HEK293 (cell line): ENCODE data around the gene FZR1.

Experiments
- CTCF ChIA-PET: fragments of 350-600 bp; formaldehyde crosslinking; extraction: SDS; loops from one replicate; lab custom pipeline; 2021; ENCODE audit warnings: antibody characterized with exemption; lab: Yijun Ruan, JAX
- POLR2A ChIA-PET: fragments of 300-600 bp; formaldehyde crosslinking; extraction: SDS; loops from one replicate; lab custom pipeline; 2020; ENCODE audit warnings: antibody characterized with exemption, inconsistent platforms; lab: Yijun Ruan, JAX
- H3K27ac ChIP-seq: fragments of 200-500 bp; sonication (Bioruptor generic); 2 replicates; pipeline ENCODE4 v1.5.1; 2014; ENCODE audit warnings: low read depth, low read length, control low read depth, inconsistent platforms; ENCODE audit errors: extremely low read depth
- H3K36me3 ChIP-seq, 2 experiments: fragments of 200-500 bp in 1 of 2; sonication (Bioruptor generic) in 1 of 2; 1 replicate in 1 of 2; 2 replicates in 1 of 2; pipeline ENCODE4 v1.5.1; 2014 to 2017; ENCODE audit warnings: inconsistent platforms in 2 of 2, low read length in 2 of 2; ENCODE audit not compliant: control insufficient read depth in 2 of 2, insufficient read depth in 1 of 2
- H3K4me1 ChIP-seq: fragments of 200-500 bp; sonication (Bioruptor generic); 2 replicates; pipeline ENCODE4 v1.5.1; 2014; ENCODE audit warnings: mild to moderate bottlenecking, low read length, inconsistent platforms; ENCODE audit not compliant: control insufficient read depth, insufficient read depth
- H3K4me3 ChIP-seq: 2 replicates; pipeline ENCODE4 v1.5.1; 2011; ENCODE audit warnings: low read depth, mild to moderate bottlenecking, control low read depth, low read length, moderate library complexity
- H3K9me3 ChIP-seq: fragments of 200-500 bp; sonication (Bioruptor generic); 2 replicates; pipeline ENCODE4 v1.5.1; 2014; ENCODE audit warnings: low read depth, low read length, inconsistent platforms; ENCODE audit not compliant: control insufficient read depth, insufficient read depth
- EGR2 ChIP-seq: fragments of 450-650 bp; formaldehyde crosslinking; IDR thresholded peaks from 2 replicates; pipeline ENCODE4 v1.5.1; 2016; ENCODE audit warnings: low read depth, missing biosample characterization, missing genetic modification characterization
- GFI1B ChIP-seq: fragments of 450-650 bp; formaldehyde crosslinking; IDR thresholded peaks from 2 replicates; pipeline ENCODE4 v1.5.1; 2016; ENCODE audit warnings: missing biosample characterization, missing genetic modification characterization
- HIC1 ChIP-seq: fragments of 450-650 bp; formaldehyde crosslinking; IDR thresholded peaks from 2 replicates; pipeline ENCODE4 v1.5.1; 2016; ENCODE audit warnings: missing biosample characterization, missing genetic modification characterization
- KLF10 ChIP-seq: fragments of 450-650 bp; IDR thresholded peaks from 2 replicates; pipeline ENCODE4 v1.5.1; 2018; ENCODE audit warnings: missing biosample characterization, mild to moderate bottlenecking, missing genetic modification characterization
- MYNN ChIP-seq: fragments of 450-650 bp; formaldehyde crosslinking; IDR thresholded peaks from 2 replicates; pipeline ENCODE4 v1.5.1; 2016; ENCODE audit warnings: missing biosample characterization, missing genetic modification characterization, borderline replicate concordance
- SP3 ChIP-seq: fragments of 450-650 bp; formaldehyde crosslinking; IDR thresholded peaks from 2 replicates; pipeline ENCODE4 v1.5.1; 2016; ENCODE audit warnings: missing biosample characterization, missing genetic modification characterization
- SP7 ChIP-seq: fragments of 450-650 bp; formaldehyde crosslinking; IDR thresholded peaks from 2 replicates; pipeline ENCODE4 v1.5.1; 2016; ENCODE audit warnings: missing biosample characterization, missing genetic modification characterization
- YY1 ChIP-seq: fragments of 450-650 bp; formaldehyde crosslinking; IDR thresholded peaks from 2 replicates; pipeline ENCODE4 v1.5.1; 2018; ENCODE audit warnings: missing biosample characterization, missing genetic modification characterization
- ZBTB20 ChIP-seq: fragments of 450-650 bp; formaldehyde crosslinking; IDR thresholded peaks from 2 replicates; pipeline ENCODE4 v1.5.1; 2016; ENCODE audit warnings: missing biosample characterization, missing genetic modification characterization
- ZBTB21 ChIP-seq: fragments of 450-650 bp; formaldehyde crosslinking; IDR thresholded peaks from 2 replicates; pipeline ENCODE4 v1.5.1; 2017; ENCODE audit warnings: missing biosample characterization, missing genetic modification characterization
- ZBTB26 ChIP-seq: fragments of 450-650 bp; formaldehyde crosslinking; optimal IDR thresholded peaks from 2 replicates; pipeline ENCODE3; 2016; ENCODE audit warnings: missing biosample characterization, mild to moderate bottlenecking, missing genetic modification characterization
- ZFHX2 ChIP-seq: fragments of 450-650 bp; formaldehyde crosslinking; conservative IDR thresholded peaks from 2 replicates; pipeline ENCODE4 v1.5.1; 2016; ENCODE audit warnings: missing biosample characterization, missing genetic modification characterization
- ZFP37 ChIP-seq: fragments of 450-650 bp; formaldehyde crosslinking; IDR thresholded peaks from 2 replicates; pipeline ENCODE4 v1.5.1; 2016; ENCODE audit warnings: missing biosample characterization, missing genetic modification characterization
- ZFP41 ChIP-seq: fragments of 450-650 bp; formaldehyde crosslinking; IDR thresholded peaks from 2 replicates; pipeline ENCODE4 v1.5.1; 2016; ENCODE audit warnings: missing biosample characterization, missing genetic modification characterization, borderline replicate concordance
- ZNF2 ChIP-seq: fragments of 450-650 bp; formaldehyde crosslinking; IDR thresholded peaks from 2 replicates; pipeline ENCODE4 v1.5.1; 2016; ENCODE audit warnings: missing biosample characterization, missing genetic modification characterization
- ZNF202 ChIP-seq: fragments of 450-650 bp; formaldehyde crosslinking; IDR thresholded peaks from 2 replicates; pipeline ENCODE4 v1.5.1; 2016; ENCODE audit warnings: missing biosample characterization, missing genetic modification characterization, borderline replicate concordance
- ZNF214 ChIP-seq: fragments of 450-650 bp; formaldehyde crosslinking; IDR thresholded peaks from 2 replicates; pipeline ENCODE4 v1.5.1; 2017; ENCODE audit warnings: missing biosample characterization, mild to moderate bottlenecking, missing genetic modification characterization, borderline replicate concordance
- ZNF239 ChIP-seq: fragments of 450-650 bp; formaldehyde crosslinking; IDR thresholded peaks from 2 replicates; pipeline ENCODE4 v1.5.1; 2016; ENCODE audit warnings: missing biosample characterization, missing genetic modification characterization
- ZNF292 ChIP-seq: fragments of 450-650 bp; formaldehyde crosslinking; IDR thresholded peaks from 2 replicates; pipeline ENCODE4 v1.5.1; 2016; ENCODE audit warnings: low read depth, missing biosample characterization, missing genetic modification characterization, borderline replicate concordance
- ZNF341 ChIP-seq: fragments of 450-650 bp; formaldehyde crosslinking; IDR thresholded peaks from 2 replicates; pipeline ENCODE4; 2016; ENCODE audit warnings: low read depth, missing biosample characterization, missing genetic modification characterization
- ZNF48 ChIP-seq: fragments of 450-650 bp; formaldehyde crosslinking; IDR thresholded peaks from 2 replicates; pipeline ENCODE4 v1.5.1; 2016; ENCODE audit warnings: missing biosample characterization, missing genetic modification characterization
- ZNF560 ChIP-seq: fragments of 450-650 bp; formaldehyde crosslinking; IDR thresholded peaks from 2 replicates; pipeline ENCODE4 v1.5.1; 2017; ENCODE audit warnings: missing biosample characterization, missing genetic modification characterization, borderline replicate concordance
- ZNF561 ChIP-seq: fragments of 450-650 bp; IDR thresholded peaks from 2 replicates; pipeline ENCODE4 v1.5.1; 2018; ENCODE audit warnings: missing biosample characterization, missing genetic modification characterization, borderline replicate concordance
- ZNF580 ChIP-seq: fragments of 450-650 bp; formaldehyde crosslinking; IDR thresholded peaks from 2 replicates; pipeline ENCODE4 v1.5.1; 2016; ENCODE audit warnings: missing biosample characterization, missing genetic modification characterization
- ZNF776 ChIP-seq: fragments of 450-650 bp; formaldehyde crosslinking; IDR thresholded peaks from 2 replicates; pipeline ENCODE4 v1.5.0; 2017; ENCODE audit warnings: missing biosample characterization, missing genetic modification characterization, borderline replicate concordance
- ZNF792 ChIP-seq: fragments of 450-650 bp; formaldehyde crosslinking; IDR thresholded peaks from 2 replicates; pipeline ENCODE4 v1.5.1; 2016; ENCODE audit warnings: missing biosample characterization, missing genetic modification characterization
- TF ChIP-seq, protein P1 (sequence below): fragments of 450-650 bp; formaldehyde crosslinking; IDR thresholded peaks from 2 replicates; pipeline ENCODE4 v1.5.1; 2016; ENCODE audit warnings: missing biosample characterization, missing genetic modification characterization

Gene FZR1

DNA sequence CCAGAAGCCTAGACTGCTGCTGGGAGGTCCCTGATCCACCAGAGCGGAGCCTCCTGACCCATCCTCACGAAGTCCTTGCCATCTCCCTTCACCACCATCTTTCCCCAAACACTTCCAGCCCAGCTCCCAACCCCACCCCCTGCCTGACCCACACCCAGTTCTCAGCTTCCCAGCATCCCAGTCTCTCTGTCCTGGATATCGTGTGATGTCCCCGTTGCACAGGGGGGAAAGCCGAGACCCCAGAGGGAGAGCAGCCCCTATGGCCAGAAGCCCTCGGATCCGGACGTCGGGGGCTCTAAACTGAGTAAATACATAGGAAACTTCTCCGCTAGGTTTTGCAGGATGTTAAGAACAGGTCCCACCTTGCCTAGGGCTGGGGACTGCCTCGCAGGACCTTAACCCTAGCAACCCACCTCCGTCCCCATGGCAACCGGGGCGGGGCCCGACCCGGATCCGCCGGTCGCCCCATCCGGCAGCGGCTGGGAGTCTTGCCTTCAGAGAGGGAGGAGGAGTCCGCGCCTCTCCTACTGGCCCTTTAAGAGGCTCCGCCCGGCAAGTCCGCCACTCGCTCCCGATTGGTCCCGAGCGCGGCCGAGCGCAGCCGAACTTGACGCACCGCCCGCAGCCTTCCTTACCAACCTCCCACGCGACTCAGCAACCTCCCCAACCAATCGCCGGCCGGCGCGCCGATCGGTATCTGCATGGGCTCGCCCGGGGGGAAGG, 66.2 kb downstream of the FZR1 start (continued):
- TF ChIP-seq ZNF202 (no peak), ZNF580 (tag by site-specific recombination) (no peak), ZNF214 (tag by site-specific recombination) (no peak), ZBTB21 (tag by site-specific recombination) (no peak), MYNN (peak; percentile 68; the same call in 1 of the 2 replicates), ZNF561 (peak; percentile 57; the same call in 1 of the 2 replicates), SP3 (tag by site-specific recombination) (peak; percentile 94), ZFHX2 (tag by site-specific recombination) (peak; percentile 95), ZNF341 (0 out of 2 replicates have a peak, but pooled peaks have one; percentile 40), ZBTB26 (tag by site-specific recombination) (peak; percentile 52), EGR2 (tag by site-specific recombination) (peak; percentile 84), GFI1B (tag by site-specific recombination) (no peak)

- CTCF ChIA-PET, result interaction anchor here (0.6 to 1.4 kb wide), 2 partner anchors 14 to 30 kb away, joined by 5 read pairs; no protein-coding TSS in a partner anchor
- H3K4me3 ChIP-seq, result peak within 1 kb of the TSS; percentile 84
- H3K27ac ChIP-seq, result peak within 1 kb of the TSS; percentile 77
- peaks cover 9 to 19% of the 10 kb centered on the region in 2 experiments; a peak in 2 of 3 replicates for H3K36me3 ChIP-seq
- POLR2A ChIA-PET, result no interaction called here
- peak; percentile 33; the same call in 1 of the 2 replicates for TF ChIP-seq KLF10
- TF ChIP-seq ZNF776 (tag by site-specific recombination), result no peak
- TF ChIP-seq, protein P1, sequence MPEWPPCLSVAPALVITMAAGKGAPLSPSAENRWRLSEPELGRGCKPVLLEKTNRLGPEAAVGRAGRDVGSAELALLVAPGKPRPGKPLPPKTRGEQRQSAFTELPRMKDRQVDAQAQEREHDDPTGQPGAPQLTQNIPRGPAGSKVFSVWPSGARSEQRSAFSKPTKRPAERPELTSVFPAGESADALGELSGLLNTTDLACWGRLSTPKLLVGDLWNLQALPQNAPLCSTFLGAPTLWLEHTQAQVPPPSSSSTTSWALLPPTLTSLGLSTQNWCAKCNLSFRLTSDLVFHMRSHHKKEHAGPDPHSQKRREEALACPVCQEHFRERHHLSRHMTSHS (tag by site-specific recombination), result no peak
- TF ChIP-seq ZNF239 (tag by site-specific recombination), result no peak
- H3K4me1 ChIP-seq, result no peaks in the 10 kb centered on the region
- no peaks in the 10 kb centered on the region for H3K9me3 ChIP-seq
Measured at GRCh38 chr19:3572855-3573161, 66.7 kb downstream of the FZR1 start, which contains the start of gene HMG20B. HMG20B (plus strand) TSS chr19:3572944; CDS start chr19:3573310, 366 bp downstream.

DNA sequence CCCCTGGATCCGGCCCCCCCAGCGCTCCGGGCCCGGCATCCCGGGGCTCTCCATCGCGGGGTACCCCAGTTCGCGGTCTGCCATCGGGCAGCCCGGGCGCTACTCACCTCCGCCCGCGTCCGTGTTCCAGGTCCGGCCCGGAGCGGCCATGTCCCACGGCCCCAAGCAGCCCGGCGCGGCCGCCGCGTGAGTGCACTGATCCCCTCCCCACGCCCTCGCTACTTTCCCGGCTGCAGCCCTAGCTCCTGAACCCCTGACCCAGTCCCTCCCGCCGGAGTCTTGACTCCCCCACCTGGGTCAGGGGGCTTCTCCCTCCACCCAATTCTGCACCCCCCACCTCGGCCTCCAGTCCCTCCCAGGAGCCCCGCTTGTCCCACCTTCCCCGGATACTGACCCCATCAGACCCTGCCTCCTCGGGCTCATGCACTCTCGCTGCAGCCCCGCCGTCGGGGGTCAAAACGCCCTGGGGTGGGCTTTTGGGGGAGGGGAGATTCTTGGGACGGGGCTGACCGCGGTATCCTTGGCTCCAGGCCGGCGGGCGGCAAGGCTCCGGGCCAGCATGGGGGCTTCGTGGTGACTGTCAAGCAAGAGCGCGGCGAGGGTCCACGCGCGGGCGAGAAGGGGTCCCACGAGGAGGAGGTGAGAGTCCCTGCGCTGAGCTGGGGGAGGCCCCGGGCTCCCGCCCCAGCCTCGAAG, 67.2 kb downstream of the FZR1 start:
- H3K4me1 ChIP-seq, result no peaks in the 10 kb centered on the region
- ChIA-PET CTCF (interaction anchor here (0.6 to 1.4 kb wide), 6 partner anchors 13 to 504 kb away, joined by 3 to 5 read pairs (median 4); no protein-coding TSS in a partner anchor), POLR2A (interaction anchor here (0.6 to 1.4 kb wide), 7 partner anchors 12 to 73 kb away, joined by 3 to 13 read pairs (median 4); partner anchors contain the start of genes DOHH, GIPC3 and MFSD12)
- no peaks in the 10 kb centered on the region for H3K9me3 ChIP-seq
- peaks cover 9 to 19% of the 10 kb centered on the region in 2 experiments; a peak in 2 of 3 replicates for H3K36me3 ChIP-seq
- H3K4me3 ChIP-seq, result peak overlapping the region; percentile 84
- H3K27ac ChIP-seq, result peak overlapping the region; percentile 77
- TF ChIP-seq ZBTB20 (tag by site-specific recombination), result peak; percentile 45; the same call in 1 of the 2 replicates
- TF ChIP-seq ZFP37 (tag by site-specific recombination), result no peak
- no peak for TF ChIP-seq ZNF48 (tag by site-specific recombination)
- TF ChIP-seq HIC1 (tag by site-specific recombination), result peak; percentile 34; the same call in 1 of the 2 replicates
- peak; percentile 72 for TF ChIP-seq ZBTB26 (tag by site-specific recombination)
- TF ChIP-seq ZNF292 (tag by site-specific recombination), result no peak
- TF ChIP-seq ZNF2, result 0 out of 2 replicates have a peak, but pooled peaks have one; percentile 26
- 0 out of 2 replicates have a peak, but pooled peaks have one; percentile 26 for TF ChIP-seq SP7 (tag by site-specific recombination)
- TF ChIP-seq ZNF560, result no peak
- no peak for TF ChIP-seq ZFP41 (tag by site-specific recombination)
- TF ChIP-seq ZNF792, result 0 out of 2 replicates have a peak, but pooled peaks have one; percentile 24
- TF ChIP-seq YY1 (tag by site-specific recombination), result peak; percentile 67
